ENCODE data around the gene RPH3AL.

Gene RPH3AL

GRCh38 chr17:291587-291986, 61.0 kb downstream of the RPH3AL start:
- DNase-seq (no peak), ATAC-seq (replicated peaks) (no peak)
- Mint-ChIP-seq H3K36me3 (peaks cover 0 to 4% of the 10 kb centered on the region in 2 donors), H3K4me3 (no peak overlapping the region), H3K4me1 (peaks cover 12 to 15% of the 10 kb centered on the region in 2 donors), H3K27me3 (peaks cover 20 to 26% of the 10 kb centered on the region in 2 donors), H3K9me3 (no peaks in the 10 kb centered on the region), H3K27ac (no peak overlapping the region)

DNA sequence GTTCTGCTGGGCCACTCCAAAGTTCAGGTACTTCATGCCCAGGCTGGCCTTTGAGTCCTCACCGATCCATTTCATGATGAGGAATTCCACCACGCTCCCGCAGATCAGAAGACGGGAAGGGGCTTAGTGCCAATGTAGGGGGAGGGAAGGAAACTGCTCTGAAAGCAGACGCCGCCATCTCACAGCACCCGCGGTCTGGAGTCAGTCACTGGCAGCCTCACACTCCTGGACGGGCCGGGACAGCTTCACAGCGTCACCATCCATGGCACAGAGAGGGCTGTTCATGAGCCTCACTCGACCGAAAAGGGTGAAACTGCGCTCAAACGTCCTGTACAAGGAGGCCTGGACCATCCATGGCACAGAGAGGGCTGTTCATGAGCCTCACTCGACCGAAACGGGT, 62.0 kb downstream of the RPH3AL start:
- Mint-ChIP-seq H3K27ac (no peak overlapping the region), H3K27me3 (peaks cover 20 to 26% of the 10 kb centered on the region in 2 donors), H3K4me3 (no peak overlapping the region), H3K9me3 (no peaks in the 10 kb centered on the region), H3K4me1 (peaks cover 12 to 15% of the 10 kb centered on the region in 2 donors), H3K36me3 (peaks cover 0 to 4% of the 10 kb centered on the region in 2 donors)
- ATAC-seq (replicated peaks): no peak
- DNase-seq: no peak

DNA sequence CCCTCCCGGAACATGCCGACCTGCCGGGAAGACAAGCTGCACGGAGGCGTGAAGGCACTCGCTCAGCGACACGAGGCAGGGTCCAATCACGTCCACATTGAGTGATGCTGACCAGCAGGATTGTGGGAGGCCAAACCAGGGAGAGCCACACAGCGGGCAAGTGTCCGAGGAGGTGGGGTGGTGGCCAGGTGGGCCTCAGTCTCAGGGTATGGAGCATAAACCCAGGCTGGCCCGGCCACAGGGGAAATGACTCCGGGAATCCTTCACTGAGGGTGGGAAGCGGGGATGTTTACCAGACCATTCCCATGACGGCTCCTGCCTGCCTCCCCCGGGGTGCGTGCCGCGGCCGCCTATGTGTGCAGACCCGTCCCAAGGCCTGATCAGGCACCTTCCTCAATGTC, 62.5 kb downstream of the RPH3AL start:
- Mint-ChIP-seq H3K27ac (no peak overlapping the region), H3K4me1 (peaks cover 13 to 15% of the 10 kb centered on the region in 2 donors), H3K4me3 (no peak overlapping the region), H3K9me3 (no peaks in the 10 kb centered on the region), H3K36me3 (peaks cover 0 to 4% of the 10 kb centered on the region in 2 donors), H3K27me3 (peaks cover 19 to 26% of the 10 kb centered on the region in 2 donors)
- ATAC-seq (replicated peaks): no peak
- no peak for DNase-seq

DNA sequence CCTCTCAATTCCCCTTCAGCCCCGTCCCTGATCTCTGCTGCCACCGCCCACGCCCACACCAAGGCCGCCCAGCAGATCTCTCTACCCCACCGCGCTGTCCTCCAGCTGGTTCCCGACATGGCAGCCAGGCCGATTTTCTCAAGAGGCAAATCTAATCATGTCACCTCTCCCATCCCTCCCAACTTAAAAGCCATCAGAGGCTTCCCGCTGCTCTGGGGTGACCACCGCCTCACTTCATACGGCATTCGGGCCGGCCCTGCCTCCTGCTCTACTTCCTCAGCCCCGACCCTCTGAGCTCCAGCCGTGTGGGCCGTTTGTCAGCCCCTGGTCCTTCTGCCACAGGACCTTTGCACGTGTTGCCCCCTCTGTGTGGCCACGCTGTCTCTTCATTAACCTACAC, 63.2 kb downstream of the RPH3AL start:
- Mint-ChIP-seq H3K27me3 (peaks cover 15 to 21% of the 10 kb centered on the region in 2 donors), H3K4me3 (no peak overlapping the region), H3K27ac (no peak overlapping the region), H3K9me3 (no peaks in the 10 kb centered on the region), H3K4me1 (peaks cover 15% of the 10 kb centered on the region in 2 donors), H3K36me3 (peaks cover 0 to 3% of the 10 kb centered on the region in 2 donors)
- ATAC-seq (replicated peaks) (no peak), DNase-seq (no peak)

DNA sequence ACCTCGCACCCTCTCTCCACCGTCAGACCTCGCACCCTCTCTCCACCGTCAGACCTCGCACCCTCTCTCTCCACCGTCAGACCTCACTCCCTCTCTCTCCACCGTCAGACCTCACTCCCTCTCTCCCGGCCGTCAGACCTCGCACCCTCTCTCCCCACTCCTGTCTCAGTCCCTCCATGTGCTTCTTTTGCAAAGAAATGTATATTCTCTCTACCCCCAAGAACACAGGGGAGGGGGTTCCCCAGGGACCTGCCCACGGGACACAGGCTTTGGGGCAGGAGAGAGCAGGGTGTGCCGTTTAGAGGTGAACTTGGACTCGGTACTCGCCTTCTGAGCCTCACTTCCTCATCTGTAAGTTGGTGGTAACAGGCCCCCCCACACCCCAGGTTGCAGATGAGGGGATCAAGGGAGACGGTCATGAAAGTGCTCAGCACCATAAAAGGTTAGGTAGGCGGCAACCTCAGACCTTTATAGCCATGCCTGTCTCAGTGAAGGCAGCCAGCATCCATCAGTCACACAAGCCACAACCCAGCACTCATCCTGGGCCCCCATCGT, 63.7 kb downstream of the RPH3AL start:
- no peaks in the 10 kb centered on the region for H3K9me3 Mint-ChIP-seq
- peaks cover 0 to 2% of the 10 kb centered on the region in 2 donors for H3K36me3 Mint-ChIP-seq
- DNase-seq (peak; percentile 10), ATAC-seq (replicated peaks) (peak; percentile 88)
- H3K27me3 Mint-ChIP-seq: peaks cover 10 to 16% of the 10 kb centered on the region in 2 donors
- no peak overlapping the region for H3K4me3 Mint-ChIP-seq
- peaks cover 15 to 16% of the 10 kb centered on the region in 2 donors for H3K4me1 Mint-ChIP-seq
- no peak overlapping the region for H3K27ac Mint-ChIP-seq

GRCh38 chr17:286571-286970, 66.0 kb downstream of the RPH3AL start:
- DNase-seq (no peak), ATAC-seq (replicated peaks) (no peak)
- Mint-ChIP-seq H3K4me3 (no peak overlapping the region), H3K9me3 (no peaks in the 10 kb centered on the region), H3K27me3 (no peaks in the 10 kb centered on the region), H3K36me3 (peaks cover 0 to 2% of the 10 kb centered on the region in 2 donors), H3K4me1 (peaks cover 8 to 14% of the 10 kb centered on the region in 2 donors), H3K27ac (no peak overlapping the region)

DNA sequence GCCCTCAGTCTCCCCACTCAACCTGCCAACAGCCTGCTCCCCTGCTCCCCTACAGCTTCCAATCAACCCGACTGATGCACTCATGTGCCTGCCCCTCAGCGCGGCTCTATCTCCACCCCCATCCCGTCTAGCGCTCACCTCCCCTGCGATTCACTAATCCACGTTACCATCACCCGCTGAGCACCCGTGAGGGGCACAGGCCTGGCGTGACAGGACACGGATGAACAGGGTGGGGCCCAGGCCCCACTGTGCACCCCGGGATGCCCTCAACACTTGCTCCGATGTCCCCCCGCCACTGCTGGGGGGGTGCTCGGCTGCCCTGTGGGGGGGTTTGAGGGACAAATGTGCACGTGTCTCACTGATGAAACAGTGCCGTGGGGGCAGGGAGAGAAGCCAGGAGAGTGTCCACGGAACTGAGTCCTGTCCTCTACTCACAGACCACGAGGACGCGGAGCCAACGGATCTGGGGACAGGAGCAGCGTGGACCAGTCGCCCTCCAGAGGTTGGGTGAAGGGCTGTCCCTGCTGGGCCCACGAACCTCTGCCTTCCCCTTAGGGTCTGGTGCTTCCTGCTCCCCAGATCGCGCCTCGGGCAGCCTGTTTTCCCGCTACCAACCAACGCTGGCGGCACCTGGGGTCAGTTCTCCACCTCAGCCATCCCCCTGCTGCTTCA, 66.7 kb downstream of the RPH3AL start:
- H3K27me3 Mint-ChIP-seq: no peaks in the 10 kb centered on the region
- ATAC-seq (replicated peaks) (no peak), DNase-seq (no peak)
- no peaks in the 10 kb centered on the region for H3K9me3 Mint-ChIP-seq
- no peak overlapping the region for H3K27ac Mint-ChIP-seq
- peaks cover 0 to 2% of the 10 kb centered on the region in 2 donors for H3K36me3 Mint-ChIP-seq
- peaks cover 8 to 14% of the 10 kb centered on the region in 2 donors for H3K4me1 Mint-ChIP-seq
- H3K4me3 Mint-ChIP-seq: no peak overlapping the region

- ATAC-seq (replicated peaks): no peak
- no peak overlapping the region for H3K4me3 Mint-ChIP-seq
- no peaks in the 10 kb centered on the region for H3K9me3 Mint-ChIP-seq
- no peaks in the 10 kb centered on the region for H3K27me3 Mint-ChIP-seq
- peaks cover 8 to 14% of the 10 kb centered on the region in 2 donors for H3K4me1 Mint-ChIP-seq
- no peak for DNase-seq
- no peaks in the 10 kb centered on the region for H3K36me3 Mint-ChIP-seq
- H3K27ac Mint-ChIP-seq: no peak overlapping the region
Measured at GRCh38 chr17:284676-285355, 67.8 kb downstream of the RPH3AL start.

DNA sequence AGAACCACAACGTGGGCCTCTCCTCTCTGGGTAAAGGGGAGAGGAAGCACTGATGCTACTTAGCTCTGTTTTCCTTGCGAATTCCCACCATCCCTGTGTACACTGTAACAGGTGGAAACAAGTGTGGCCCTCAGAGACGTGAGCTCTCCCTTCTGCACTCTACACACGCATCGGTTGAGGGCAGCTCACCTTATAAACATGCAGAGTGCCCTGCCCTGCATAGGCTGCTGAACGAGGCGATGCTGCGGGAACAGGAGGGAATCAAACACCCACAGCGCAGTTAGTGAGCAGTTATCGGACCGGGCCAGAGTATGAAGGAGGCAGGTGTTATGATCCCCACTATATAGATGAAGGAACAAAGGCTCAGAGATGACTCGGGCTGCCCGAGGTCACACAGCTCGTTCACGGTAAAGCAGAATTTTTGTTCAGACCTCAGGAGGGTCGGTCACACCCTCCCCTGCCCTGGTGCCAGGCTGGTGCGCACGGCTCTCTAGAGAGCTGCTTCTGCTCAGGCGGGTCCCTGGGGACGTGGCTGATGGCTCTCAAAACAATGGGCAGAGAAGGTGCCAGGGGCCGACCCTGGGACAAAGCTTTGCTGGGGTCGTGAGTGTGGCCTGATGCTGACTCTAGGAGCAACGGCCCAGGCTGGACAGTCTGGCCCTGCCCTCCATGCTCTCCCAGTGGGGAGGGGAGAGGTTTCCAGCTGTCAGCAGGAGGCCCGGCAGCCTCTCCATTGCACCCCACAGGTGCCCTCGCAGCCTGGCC, 68.5 kb downstream of the RPH3AL start:
- H3K4me1 Mint-ChIP-seq: peaks cover 3 to 8% of the 10 kb centered on the region in 2 donors
- H3K9me3 Mint-ChIP-seq: no peaks in the 10 kb centered on the region
- ATAC-seq (replicated peaks) (peak in 1 of 2 donors; percentile 31), DNase-seq (no peak)
- no peaks in the 10 kb centered on the region for H3K36me3 Mint-ChIP-seq
- no peaks in the 10 kb centered on the region for H3K27me3 Mint-ChIP-seq
- H3K27ac Mint-ChIP-seq: no peak overlapping the region
- H3K4me3 Mint-ChIP-seq: no peak overlapping the region

DNA sequence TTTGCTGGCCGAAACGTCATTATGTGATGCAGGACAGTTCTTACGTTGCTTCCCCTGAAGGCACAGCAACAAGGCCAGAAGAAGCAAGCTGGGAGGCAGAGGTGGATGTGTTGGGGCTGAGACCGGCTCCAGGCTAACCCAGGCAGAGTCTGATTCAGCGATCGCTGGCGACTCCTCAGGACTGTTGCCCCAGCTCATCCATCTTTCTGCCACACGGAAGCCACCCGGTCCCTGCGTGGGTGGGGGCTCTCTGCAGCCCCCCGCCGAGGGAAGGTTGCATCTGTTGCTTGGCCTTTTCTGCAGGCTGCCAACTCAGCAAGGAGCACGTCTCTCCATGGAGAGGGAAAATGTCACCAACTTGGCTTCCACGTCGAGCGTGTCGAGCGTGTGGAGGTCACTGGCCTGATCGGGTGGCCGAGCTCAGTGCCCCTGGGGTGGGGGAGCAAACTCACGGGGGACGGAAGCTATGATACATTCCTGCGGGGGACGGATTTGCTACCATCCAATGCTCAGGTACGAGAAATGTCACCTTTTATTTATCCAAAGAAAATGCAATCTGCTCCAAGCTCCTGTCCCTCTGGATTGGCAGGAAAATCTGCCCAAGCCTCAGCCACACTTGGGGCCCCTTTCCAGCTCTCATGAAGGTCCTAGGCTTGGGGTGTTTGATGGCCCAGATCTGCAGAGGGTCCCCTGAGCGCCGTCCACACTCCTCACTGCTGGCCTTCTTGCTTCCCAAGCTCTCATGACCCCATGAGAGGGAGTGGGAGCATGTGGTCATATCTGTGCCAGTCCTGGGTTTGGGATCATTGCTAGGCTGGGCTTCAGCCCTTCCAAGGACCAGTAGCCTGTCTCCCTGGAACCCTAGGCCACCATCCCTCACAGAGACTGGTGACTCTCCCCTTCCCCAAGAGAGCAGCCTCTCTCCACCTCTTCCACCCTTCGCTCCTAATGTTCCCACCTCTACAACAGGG, 69.4 kb downstream of the RPH3AL start:
- H3K9me3 Mint-ChIP-seq: peaks cover 3 to 4% of the 10 kb centered on the region in 2 donors
- no peaks in the 10 kb centered on the region for H3K27me3 Mint-ChIP-seq
- peaks cover 0 to 4% of the 10 kb centered on the region in 2 donors for H3K36me3 Mint-ChIP-seq
- DNase-seq: no peak
- H3K27ac Mint-ChIP-seq: no peak overlapping the region
- H3K4me3 Mint-ChIP-seq: no peak overlapping the region
- peak in 1 of 2 donors; percentile 12 for ATAC-seq (replicated peaks)
- H3K4me1 Mint-ChIP-seq: peaks cover 0 to 4% of the 10 kb centered on the region in 2 donors

- no peak for DNase-seq
- Mint-ChIP-seq H3K4me3 (no peak overlapping the region), H3K27me3 (no peaks in the 10 kb centered on the region)
Measured at GRCh38 chr17:282000-282911, 70.4 kb downstream of the RPH3AL start.

GRCh38 chr17:281365-281999, 71.1 kb downstream of the RPH3AL start:
- peaks cover 3 to 6% of the 10 kb centered on the region in 2 donors for H3K9me3 Mint-ChIP-seq
- no peak for DNase-seq
- ATAC-seq (replicated peaks): no peak
- H3K27me3 Mint-ChIP-seq: no peaks in the 10 kb centered on the region
- H3K27ac Mint-ChIP-seq: no peak overlapping the region
- H3K36me3 Mint-ChIP-seq: peaks cover 0 to 4% of the 10 kb centered on the region in 2 donors
- H3K4me1 Mint-ChIP-seq: peaks cover 0 to 4% of the 10 kb centered on the region in 2 donors
- no peak overlapping the region for H3K4me3 Mint-ChIP-seq

More at GRCh38 chr17:282000-282911, 70.4 kb downstream of the RPH3AL start:
- no peak overlapping the region for H3K27ac Mint-ChIP-seq
- no peak for ATAC-seq (replicated peaks)
- peaks cover 0 to 4% of the 10 kb centered on the region in 2 donors for H3K4me1 Mint-ChIP-seq
- H3K9me3 Mint-ChIP-seq: peaks cover 3 to 6% of the 10 kb centered on the region in 2 donors
- peaks cover 0 to 4% of the 10 kb centered on the region in 2 donors for H3K36me3 Mint-ChIP-seq

Measured in stimulated activated naive B cell treated with anti-CD40 and anti-IgM and Interleukin-4, amounts not matched to agents 10 μg/mL and 1 μg/mL and 100 μg/mL, for 72 hours (primary cell).